IPS-18a (cell line): ENCODE measurements around the gene LIPH.
"Not testable (repeated sequence)": the region's sequence is repeated elsewhere in the genome, so short reads cannot be mapped to it uniquely, and the experiment has no call there.

Experiments
- H3K27ac ChIP-seq: one replicate; pipeline ENCODE4 v1.5.1; 2013; ENCODE audit warnings: low read length
- H3K27me3 ChIP-seq: one replicate; pipeline ENCODE4 v1.6.1; 2013; ENCODE audit warnings: mild to moderate bottlenecking, low read length; ENCODE audit not compliant: control insufficient read depth, insufficient read depth
- H3K36me3 ChIP-seq: one replicate; pipeline ENCODE4 v1.6.1; 2013; ENCODE audit warnings: low read depth, low read length; ENCODE audit not compliant: control insufficient read depth
- H3K4me1 ChIP-seq: one replicate; pipeline ENCODE4 v1.6.1; 2013; ENCODE audit warnings: low read depth, low read length; ENCODE audit not compliant: control insufficient read depth
- H3K4me3 ChIP-seq: one replicate; pipeline ENCODE4 v1.5.1; 2013; ENCODE audit warnings: low read length
- H3K9ac ChIP-seq: one replicate; pipeline ENCODE4 v1.6.1; 2013; ENCODE audit warnings: mild to moderate bottlenecking, low read length, moderate library complexity
- H3K9me3 ChIP-seq: one replicate; pipeline ENCODE4 v1.6.1; 2013; ENCODE audit warnings: low read depth, low read length; ENCODE audit not compliant: control insufficient read depth

LIPH gene

GRCh38 chr3:185572183-185572582 lies 19.8 kb upstream of the LIPH start:
- H3K9ac ChIP-seq, result no peak overlapping the region
- no peaks in the 10 kb centered on the region for H3K36me3 ChIP-seq
- H3K27me3 ChIP-seq, result no peaks in the 10 kb centered on the region
- no peak overlapping the region for H3K4me3 ChIP-seq
- no peak overlapping the region for H3K27ac ChIP-seq
- H3K9me3 ChIP-seq, result no peaks in the 10 kb centered on the region
- no peaks in the 10 kb centered on the region for H3K4me1 ChIP-seq

GRCh38 chr3:185561958-185562357 lies 9.6 kb upstream of the LIPH start:
- no peaks in the 10 kb centered on the region for H3K9me3 ChIP-seq
- H3K27ac ChIP-seq, result no peak overlapping the region
- no peaks in the 10 kb centered on the region for H3K36me3 ChIP-seq
- H3K4me3 ChIP-seq, result no peak overlapping the region
- no peaks in the 10 kb centered on the region for H3K27me3 ChIP-seq
- peaks cover 23% of the 10 kb centered on the region for H3K4me1 ChIP-seq
- no peak overlapping the region for H3K9ac ChIP-seq

DNA sequence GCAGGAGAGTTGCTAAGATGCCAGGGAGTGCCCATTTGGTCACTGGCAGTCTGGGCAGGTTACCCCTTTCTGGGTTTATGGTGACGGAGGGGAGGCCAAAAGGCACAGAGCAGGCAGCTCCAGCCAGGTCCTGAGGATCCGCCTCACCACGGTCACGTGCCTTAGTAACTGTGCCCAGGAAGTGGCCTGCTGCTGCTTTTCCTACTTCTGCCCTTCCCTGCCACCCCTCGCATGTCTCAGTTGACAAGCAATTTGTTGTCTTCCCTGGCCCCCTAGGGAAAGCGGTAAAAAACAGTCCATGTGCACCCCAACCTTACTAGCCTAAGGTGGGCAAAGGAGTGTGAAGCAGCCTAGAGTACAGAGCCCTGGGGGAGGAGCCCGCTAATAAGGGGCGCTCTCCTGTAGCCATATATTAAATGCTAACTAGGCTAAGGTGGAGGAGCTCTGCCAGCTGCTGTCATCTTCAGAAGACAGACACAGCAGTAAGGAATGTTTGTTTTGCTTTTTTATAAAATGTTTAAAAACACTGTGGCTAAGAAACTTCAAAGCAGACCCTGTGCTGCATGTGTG lies 9.1 kb upstream of the LIPH start:
- Histone ChIP-seq H3K27me3 (no peaks in the 10 kb centered on the region), H3K36me3 (no peaks in the 10 kb centered on the region), H3K9me3 (no peaks in the 10 kb centered on the region), H3K4me3 (no peak overlapping the region), H3K4me1 (peaks cover 23% of the 10 kb centered on the region), H3K9ac (no peak overlapping the region), H3K27ac (no peak overlapping the region)

DNA sequence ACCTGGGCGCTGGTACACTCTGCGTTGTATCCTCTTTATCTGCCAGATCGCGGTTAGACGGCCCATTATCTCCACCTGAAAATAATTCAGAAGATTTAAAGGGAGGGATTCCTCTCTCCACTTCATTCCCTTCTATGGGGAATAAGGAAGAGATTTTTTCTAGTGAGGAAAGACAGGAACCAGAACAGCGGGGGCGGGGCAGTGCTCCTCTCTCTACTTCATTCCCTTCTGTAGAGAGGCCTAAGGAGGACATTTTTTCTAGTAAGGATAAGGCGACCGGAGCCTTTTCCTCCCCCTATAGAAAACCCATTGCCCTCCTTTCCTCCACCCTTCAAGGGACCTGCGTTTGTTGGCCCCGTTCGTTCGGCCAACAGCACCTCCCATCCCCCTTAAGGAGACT lies 8.3 kb upstream of the LIPH start:
- Histone ChIP-seq H3K27ac (no peak overlapping the region), H3K9ac (no peak overlapping the region), H3K4me1 (peaks cover 23% of the 10 kb centered on the region), H3K9me3 (no peaks in the 10 kb centered on the region), H3K27me3 (no peaks in the 10 kb centered on the region), H3K4me3 (no peak overlapping the region), H3K36me3 (no peaks in the 10 kb centered on the region)

DNA sequence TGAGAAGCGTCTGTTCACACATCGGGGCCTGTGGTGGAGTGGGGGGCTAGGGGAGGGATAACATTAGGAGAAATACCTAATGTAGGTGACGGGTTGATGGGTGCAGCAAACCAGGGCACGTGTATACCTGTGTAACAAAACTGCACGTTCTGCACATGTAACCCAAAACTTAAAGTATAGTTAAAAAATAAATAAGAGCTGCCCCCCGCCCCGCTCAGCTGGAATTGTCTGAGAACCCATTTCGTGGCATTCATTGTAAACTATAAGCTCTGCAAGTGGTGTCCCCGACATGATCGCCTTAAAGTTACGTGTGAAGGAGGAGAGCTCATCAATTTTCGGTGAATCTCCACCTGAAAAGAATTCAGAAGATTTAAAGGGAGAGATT lies 7.3 kb upstream of the LIPH start:
- H3K4me3 ChIP-seq, result no peak overlapping the region
- no peak overlapping the region for H3K9ac ChIP-seq
- no peaks in the 10 kb centered on the region for H3K27me3 ChIP-seq
- H3K9me3 ChIP-seq, result no peaks in the 10 kb centered on the region
- H3K27ac ChIP-seq, result no peak overlapping the region
- peaks cover 23% of the 10 kb centered on the region for H3K4me1 ChIP-seq
- H3K36me3 ChIP-seq, result no peaks in the 10 kb centered on the region

DNA sequence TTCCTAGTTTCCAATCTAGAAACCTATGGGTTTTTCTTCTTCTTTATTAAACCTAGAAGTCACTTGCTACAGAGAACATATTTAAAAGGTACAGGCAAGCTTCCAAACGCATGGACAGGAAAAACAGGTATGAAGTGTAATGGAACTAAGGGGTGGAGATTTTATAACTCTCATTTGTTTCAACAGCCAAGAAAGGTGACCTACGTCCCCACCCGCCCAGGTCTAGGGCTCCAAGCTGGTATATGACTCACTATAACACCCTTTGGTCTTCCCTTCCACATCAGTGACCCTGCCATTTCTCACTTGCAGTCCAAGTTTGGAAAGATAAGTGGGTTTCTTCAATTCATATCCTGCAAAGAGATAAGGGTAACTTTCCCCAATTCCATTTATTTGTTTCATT lies 6.0 kb upstream of the LIPH start:
- peaks cover 23% of the 10 kb centered on the region for H3K4me1 ChIP-seq
- H3K27me3 ChIP-seq, result no peaks in the 10 kb centered on the region
- H3K9ac ChIP-seq, result no peak overlapping the region
- no peaks in the 10 kb centered on the region for H3K36me3 ChIP-seq
- no peaks in the 10 kb centered on the region for H3K9me3 ChIP-seq
- H3K27ac ChIP-seq, result no peak overlapping the region
- no peak overlapping the region for H3K4me3 ChIP-seq

GRCh38 chr3:185556640-185557039 lies 4.3 kb upstream of the LIPH start:
- H3K27me3 ChIP-seq, H3K36me3 ChIP-seq, H3K9me3 ChIP-seq, H3K27ac ChIP-seq, H3K4me3 ChIP-seq, H3K9ac ChIP-seq: not testable (repeated sequence)
- H3K4me1 ChIP-seq, result peaks cover 21% of the 10 kb centered on the region

DNA sequence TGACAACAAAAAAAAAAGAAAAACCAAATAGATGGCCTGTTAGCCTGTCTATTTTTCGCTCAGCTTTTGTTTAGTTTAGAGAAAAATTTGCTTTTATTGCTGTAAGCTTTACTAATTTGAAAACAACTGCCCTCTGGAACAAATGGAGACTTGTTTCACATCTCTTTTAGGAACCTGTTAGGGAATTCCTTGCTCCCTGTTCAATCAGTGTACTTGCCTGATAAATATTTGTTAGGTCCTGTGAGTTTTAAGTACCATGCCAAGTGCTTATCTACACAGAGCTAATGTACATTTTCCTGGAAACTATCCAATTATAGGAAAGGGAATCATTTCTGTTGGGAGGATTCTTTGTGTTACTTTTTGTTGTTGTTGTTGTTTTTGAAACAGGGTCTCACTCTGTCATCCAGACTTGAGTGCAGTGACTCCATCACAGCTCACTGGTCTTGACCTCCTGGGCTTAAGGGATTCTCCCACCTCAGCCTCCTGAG lies 3.5 kb upstream of the LIPH start:
- Histone ChIP-seq H3K9ac (no peak overlapping the region), H3K27me3 (no peaks in the 10 kb centered on the region), H3K4me1 (peaks cover 14% of the 10 kb centered on the region), H3K9me3 (no peaks in the 10 kb centered on the region), H3K27ac (no peak overlapping the region), H3K4me3 (no peak overlapping the region), H3K36me3 (no peaks in the 10 kb centered on the region)

GRCh38 chr3:185555101-185555501 lies 2.7 kb upstream of the LIPH start:
- H3K4me3 ChIP-seq, result no peak overlapping the region
- H3K27ac ChIP-seq, result no peak overlapping the region
- peaks cover 11% of the 10 kb centered on the region for H3K4me1 ChIP-seq
- no peaks in the 10 kb centered on the region for H3K27me3 ChIP-seq
- no peak overlapping the region for H3K9ac ChIP-seq
- no peaks in the 10 kb centered on the region for H3K9me3 ChIP-seq
- no peaks in the 10 kb centered on the region for H3K36me3 ChIP-seq

GRCh38 chr3:185549651-185550111 lies 2.7 kb downstream of the LIPH start:
- Histone ChIP-seq H3K4me1 (peaks cover 7% of the 10 kb centered on the region), H3K4me3 (no peak overlapping the region), H3K9me3 (no peaks in the 10 kb centered on the region), H3K9ac (no peak overlapping the region), H3K36me3 (no peaks in the 10 kb centered on the region), H3K27me3 (no peaks in the 10 kb centered on the region), H3K27ac (no peak overlapping the region)

DNA sequence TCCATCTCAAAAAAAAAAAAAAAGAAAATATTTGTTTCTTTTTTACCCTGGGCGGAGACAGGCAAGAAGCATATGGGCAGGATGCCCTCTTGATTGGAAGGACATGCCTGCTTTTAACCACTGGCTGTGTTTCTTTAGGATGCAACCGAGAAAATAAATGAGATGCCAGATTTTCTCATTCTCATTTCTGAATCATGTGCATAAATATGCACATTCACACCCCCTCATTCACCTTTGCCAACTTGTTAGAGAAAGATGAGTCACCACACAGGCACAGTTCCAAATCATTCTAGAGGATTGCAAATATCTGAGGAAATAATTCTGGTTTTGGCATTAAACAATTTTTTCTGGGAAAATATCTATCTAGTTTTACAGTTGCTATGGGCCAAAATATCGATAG lies 3.3 kb downstream of the LIPH start:
- Histone ChIP-seq H3K4me1 (peaks cover 7% of the 10 kb centered on the region), H3K4me3 (no peak overlapping the region), H3K27ac (no peak overlapping the region)

GRCh38 chr3:185540695-185541094 lies 11.7 kb downstream of the LIPH start:
- Histone ChIP-seq H3K36me3 (no peaks in the 10 kb centered on the region), H3K4me1 (no peaks in the 10 kb centered on the region), H3K9ac (no peak overlapping the region), H3K27ac (no peak overlapping the region), H3K4me3 (no peak overlapping the region), H3K9me3 (no peaks in the 10 kb centered on the region), H3K27me3 (no peaks in the 10 kb centered on the region)

More for the DNA sequence above, 3.3 kb downstream of the LIPH start:
- Histone ChIP-seq H3K9me3 (no peaks in the 10 kb centered on the region), H3K27me3 (no peaks in the 10 kb centered on the region), H3K36me3 (no peaks in the 10 kb centered on the region), H3K9ac (no peak overlapping the region)
